IMR-90 (cell line): ENCODE results near the gene ZNF544. TPM values are rescaled to one million over a fixed set of nuclear protein-coding genes. Genes with fewer than 3 reads are reported as not detected.

Experiments used
- ATAC-seq: fragments of 200-7000 bp; cut with Tn5 transposase; 2 replicates; pipeline ENCODE4 v1.9.1; 2020; ENCODE audit warnings: low read depth, mild to moderate bottlenecking, moderate library complexity
- BruUV-seq: library from RNA; stranded (reverse); fragments of 400-500 nt; replicated peaks from 2 replicates; lab custom pipeline; 2021; lab: Mats Ljungman, UMichigan
- CTCF ChIA-PET: fragments of 300-600 bp; formaldehyde crosslinking; extraction: SDS; loops from one replicate; lab custom pipeline; 2021; ENCODE audit warnings: antibody characterized with exemption; lab: Yijun Ruan, JAX
- POLR2A ChIA-PET: fragments of 300-600 bp; sonication (Branson Sonifier 250); formaldehyde crosslinking; loops from one replicate; lab custom pipeline; 2022; ENCODE audit warnings: antibody characterized with exemption; ENCODE audit not compliant: unreplicated experiment; lab: Charles Lee
- DNase-seq: peaks from one replicate; pipeline ENCODE4 v3.0.0; 2013
- H2AFZ ChIP-seq: replicated peaks from 2 replicates; pipeline ENCODE3; 2013; ENCODE audit warnings: low read length, mild to moderate bottlenecking; ENCODE audit not compliant: poor library complexity
- H2AK5ac ChIP-seq: 2 replicates; pipeline ENCODE4 v1.6.1; 2013; ENCODE audit warnings: low read depth, low read length, inconsistent platforms
- H2AK9ac ChIP-seq: replicated peaks from 2 replicates; pipeline ENCODE3; 2013; ENCODE audit warnings: mild to moderate bottlenecking, low read depth, low read length, moderate library complexity; ENCODE audit not compliant: poor library complexity
- H2BK120ac ChIP-seq: 2 replicates; pipeline ENCODE4 v1.6.1; 2013; ENCODE audit warnings: low read depth, low read length, inconsistent platforms
- H2BK15ac ChIP-seq: 3 replicates; pipeline ENCODE4 v1.6.1; 2013; ENCODE audit warnings: low read depth, low read length, inconsistent platforms
- H2BK20ac ChIP-seq: 2 replicates; pipeline ENCODE4 v1.6.1; 2013; ENCODE audit warnings: low read depth, mild to moderate bottlenecking, inconsistent platforms, low read length, moderate library complexity
- H2BK5ac ChIP-seq: 2 replicates; pipeline ENCODE4 v1.6.1; 2013; ENCODE audit warnings: mild to moderate bottlenecking, low read depth, low read length, inconsistent platforms; ENCODE audit not compliant: poor library complexity, severe bottlenecking
- H3K14ac ChIP-seq: replicated peaks from 2 replicates; pipeline ENCODE4 v1.6.1; 2013; ENCODE audit warnings: low read depth, low read length, inconsistent platforms
- H3K18ac ChIP-seq: 2 replicates; pipeline ENCODE4 v1.6.1; 2013; ENCODE audit warnings: low read depth, low read length, control low read depth
- H3K23ac ChIP-seq: 2 replicates; pipeline ENCODE4 v1.6.1; 2013; ENCODE audit warnings: low read depth, low read length, inconsistent platforms
- H3K27ac ChIP-seq: 2 replicates; pipeline ENCODE4 v1.5.1; 2013; ENCODE audit warnings: mild to moderate bottlenecking, control low read depth, low read length; ENCODE audit not compliant: insufficient read depth
- H3K27me3 ChIP-seq: 2 replicates; pipeline ENCODE4 v1.6.1; 2013; ENCODE audit warnings: low read length; ENCODE audit not compliant: control insufficient read depth, insufficient read depth
- H3K36me3 ChIP-seq: 2 replicates; pipeline ENCODE4 v1.6.1; 2013; ENCODE audit warnings: low read length, mixed read lengths; ENCODE audit not compliant: control insufficient read depth, insufficient read depth
- H3K4ac ChIP-seq: 2 replicates; pipeline ENCODE4 v1.6.1; 2013; ENCODE audit warnings: low read depth, low read length, inconsistent platforms
- H3K4me1 ChIP-seq: 2 replicates; pipeline ENCODE4 v1.6.1; 2013; ENCODE audit warnings: low read length, mixed read lengths; ENCODE audit not compliant: control insufficient read depth, insufficient read depth
- H3K4me2 ChIP-seq: 2 replicates; pipeline ENCODE4 v1.6.1; 2013; ENCODE audit warnings: low read depth, mild to moderate bottlenecking, control low read depth, low read length, moderate library complexity
- H3K4me3 ChIP-seq: 2 replicates; pipeline ENCODE4 v1.5.1; 2013; ENCODE audit warnings: low read depth, mild to moderate bottlenecking, control low read depth, low read length, moderate library complexity; ENCODE audit not compliant: insufficient read depth
- H3K56ac ChIP-seq: 2 replicates; pipeline ENCODE4 v1.6.1; 2013; ENCODE audit warnings: low read length, inconsistent platforms; ENCODE audit not compliant: insufficient read depth; ENCODE audit errors: extremely low read depth
- H3K79me1 ChIP-seq, 2 experiments: 2 replicates each; pipeline ENCODE4 v1.6.1; 2013; ENCODE audit warnings: low read length in 2 of 2, inconsistent platforms in 1 of 2, low read depth in 1 of 2
- H3K9ac ChIP-seq: 2 replicates; pipeline ENCODE4 v1.6.1; 2013; ENCODE audit warnings: low read depth, low read length, control low read depth
- H3K9me1 ChIP-seq: 2 replicates; pipeline ENCODE4 v1.6.1; 2013; ENCODE audit warnings: low read length, inconsistent platforms; ENCODE audit not compliant: insufficient read depth
- H3K9me3 ChIP-seq: 2 replicates; pipeline ENCODE4 v1.6.1; 2013; ENCODE audit warnings: low read length; ENCODE audit not compliant: control insufficient read depth, insufficient read depth
- H4K20me1 ChIP-seq: 2 replicates; pipeline ENCODE4 v1.6.1; 2013; ENCODE audit warnings: low read length, inconsistent platforms; ENCODE audit not compliant: insufficient read depth
- H4K5ac ChIP-seq: 2 replicates; pipeline ENCODE4 v1.6.1; 2013; ENCODE audit warnings: mild to moderate bottlenecking, low read depth, low read length, control low read depth
- H4K8ac ChIP-seq, 2 experiments: 2 replicates each; pipeline ENCODE4 v1.6.1; 2013; ENCODE audit warnings: low read depth in 2 of 2, low read length in 2 of 2, control low read depth in 1 of 2, inconsistent platforms in 1 of 2
- H4K91ac ChIP-seq: 2 replicates; pipeline ENCODE4 v1.6.1; 2013; ENCODE audit warnings: low read depth, low read length, inconsistent platforms; ENCODE audit not compliant: insufficient read depth
- BHLHE40 ChIP-seq: fragments of 150-350 bp; IDR thresholded peaks from 2 replicates; pipeline ENCODE4 v1.6.1; 2016; ENCODE audit warnings: mild to moderate bottlenecking, low read depth, low read length
- CTCF ChIP-seq: conservative IDR thresholded peaks from 2 replicates; pipeline ENCODE4 v1.5.1; 2012; ENCODE audit warnings: mild to moderate bottlenecking, low read depth, low read length, improper control_type of control experiment
- ELK1 ChIP-seq: fragments of 150-350 bp; IDR thresholded peaks from 2 replicates; pipeline ENCODE4 v1.6.1; 2016; ENCODE audit warnings: low read depth, mild to moderate bottlenecking, low read length, moderate library complexity, borderline replicate concordance
- MAFK ChIP-seq: IDR thresholded peaks from 2 replicates; pipeline ENCODE4 v1.6.1; 2012; ENCODE audit warnings: low read depth, low read length, improper control_type of control experiment
- MAZ ChIP-seq: IDR thresholded peaks from 2 replicates; pipeline ENCODE4 v1.6.1; 2012; ENCODE audit warnings: low read depth, mild to moderate bottlenecking, low read length, improper control_type of control experiment, moderate library complexity, borderline replicate concordance
- NFE2L2 ChIP-seq: fragments of 150-350 bp; IDR thresholded peaks from 2 replicates; pipeline ENCODE4 v1.6.1; 2016; ENCODE audit warnings: low read depth, mild to moderate bottlenecking, low read length
- POLR2A ChIP-seq: IDR thresholded peaks from 2 replicates; pipeline ENCODE4 v1.6.1; 2012; ENCODE audit warnings: mild to moderate bottlenecking, low read depth, low read length
- RAD21 ChIP-seq: IDR thresholded peaks from 2 replicates; pipeline ENCODE4 v1.6.1; 2012; ENCODE audit warnings: low read length, improper control_type of control experiment
- RCOR1 ChIP-seq: IDR thresholded peaks from 2 replicates; pipeline ENCODE4 v1.6.1; 2012; ENCODE audit warnings: mild to moderate bottlenecking, low read length, improper control_type of control experiment; ENCODE audit not compliant: insufficient replicate concordance
- RFX5 ChIP-seq: IDR thresholded peaks from 2 replicates; pipeline ENCODE4 v1.8.0; 2012; ENCODE audit warnings: low read depth, mild to moderate bottlenecking, low read length, moderate library complexity
- USF2 ChIP-seq: fragments of 150-350 bp; IDR thresholded peaks from 2 replicates; pipeline ENCODE4 v1.6.1; 2017; ENCODE audit warnings: mild to moderate bottlenecking, antibody characterized with exemption, low read length, low read depth
- WGBS, 2 experiments: methylation state at CpG; one replicate each; pipeline versions ENCODE4 v1.1.5 to v1.1.7; 2013; ENCODE audit warnings: missing lambda C conversion rate in 2 of 2; ENCODE audit not compliant: insufficient read length in 1 of 2; ENCODE audit errors: extremely low coverage in 2 of 2; 5-methylcytosine and 5-hydroxymethylcytosine counted together
- dilution Hi-C: fragments of 300-500 bp; cut with HindIII; formaldehyde crosslinking; loops from one replicate; pipeline ENCODE4 v1.14.3; 2018; ENCODE audit warnings: low sequenced_read_pairs; ENCODE audit not compliant: unreplicated experiment
- in situ Hi-C: fragments of 300-500 bp; cut with MboI; formaldehyde crosslinking; loops from 3 replicates; pipeline ENCODE4 v1.14.3; 2019; ENCODE audit warnings: low sequenced_read_pairs, inconsistent platforms, mixed read lengths
- intact Hi-C: fragments of 100-400 bp; cut with micrococcal nuclease; formaldehyde crosslinking; loops from 2 replicates; pipeline ENCODE4 v1.10.0; 2022
- polyA plus RNA-seq, 3 experiments: library from polyadenylated mRNA; depleted of rRNA; stranded (reverse); fragments of >200 nt; gene quantifications; 2 replicates each; pipeline ENCODE4 v1.2.3, GENCODE V29; 2012; ENCODE audit warnings: low replicate concordance in 1 of 3
- total RNA-seq: library from RNA; depleted of rRNA; stranded (reverse); fragments of >200 nt; gene quantifications from 2 replicates; pipeline ENCODE4 v1.2.3, GENCODE V29; 2012

ZNF544 gene
- total and polyA plus RNA-seq, 2 of the 4 experiments (the other 2 are of a cell fraction): 19.3 to 45.9 TPM

- H3K4ac ChIP-seq: no peak overlapping the region
- H4K91ac ChIP-seq: no peak overlapping the region
- peaks cover 36 to 56% of the 10 kb centered on the region in 2 experiments for H3K79me1 ChIP-seq
- peak overlapping the region; percentile 61 for H2AK9ac ChIP-seq
- no peak for DNase-seq
- 0 out of 2 replicates have a peak, but pooled peaks cover 2% of the 10 kb centered on the region for H3K4me1 ChIP-seq
- H4K20me1 ChIP-seq: peaks cover 10% of the 10 kb centered on the region
- no peak overlapping the region for H3K27ac ChIP-seq
- dilution Hi-C loops: no loop called here
- TF ChIP-seq ELK1: no peak
- TF ChIP-seq POLR2A: no peak
- TF ChIP-seq CTCF: no peak
- no peak for TF ChIP-seq NFE2L2
- no peak for TF ChIP-seq MAZ
- TF ChIP-seq RAD21: no peak
- TF ChIP-seq RFX5: no peak
- TF ChIP-seq MAFK: no peak
- TF ChIP-seq RCOR1: no peak
- TF ChIP-seq USF2: no peak
- no peak for TF ChIP-seq BHLHE40
- intact Hi-C loops: loop anchor here (5.0 kb wide), 1 partner anchor 95 kb away; the partner anchor contains the start of gene ZNF274
- H3K56ac ChIP-seq: no peak overlapping the region
- no peak overlapping the region for H3K4me2 ChIP-seq
- no peak overlapping the region for H3K4me3 ChIP-seq
- H2BK5ac ChIP-seq: no peak overlapping the region
- no peak overlapping the region for H3K18ac ChIP-seq
- no peak overlapping the region for H2AK5ac ChIP-seq
- H2BK15ac ChIP-seq: no peak overlapping the region
- H3K9me1 ChIP-seq: peaks cover 8% of the 10 kb centered on the region; the same call in 1 of the 2 replicates
- H4K5ac ChIP-seq: no peak overlapping the region
- H3K23ac ChIP-seq: no peak overlapping the region
- no peak overlapping the region for H2AFZ ChIP-seq
- H3K27me3 ChIP-seq: no peaks in the 10 kb centered on the region
- CTCF ChIA-PET: no interaction called here
- no peak overlapping the region for H2BK20ac ChIP-seq
- BruUV-seq: no TSS peak
- WGBS, 2 experiments: no CpG with 5 or more reads among the region's 7 CpGs
- no peak overlapping the region for H3K9ac ChIP-seq
- no peak overlapping the region for H4K8ac ChIP-seq
- H3K36me3 ChIP-seq: peaks cover 32% of the 10 kb centered on the region
- no peak overlapping the region for H2BK120ac ChIP-seq
- ATAC-seq: no peak
- H3K9me3 ChIP-seq: peaks cover 39% of the 10 kb centered on the region
- in situ Hi-C loops: no loop called here
- H3K14ac ChIP-seq: no peak overlapping the region
- POLR2A ChIA-PET: no interaction called here
Measured at GRCh38 chr19:58277197-58277596, 48.5 kb downstream of the ZNF544 start.
